ENCODE results near the gene HDAC10.

The HDAC10 gene

DNA sequence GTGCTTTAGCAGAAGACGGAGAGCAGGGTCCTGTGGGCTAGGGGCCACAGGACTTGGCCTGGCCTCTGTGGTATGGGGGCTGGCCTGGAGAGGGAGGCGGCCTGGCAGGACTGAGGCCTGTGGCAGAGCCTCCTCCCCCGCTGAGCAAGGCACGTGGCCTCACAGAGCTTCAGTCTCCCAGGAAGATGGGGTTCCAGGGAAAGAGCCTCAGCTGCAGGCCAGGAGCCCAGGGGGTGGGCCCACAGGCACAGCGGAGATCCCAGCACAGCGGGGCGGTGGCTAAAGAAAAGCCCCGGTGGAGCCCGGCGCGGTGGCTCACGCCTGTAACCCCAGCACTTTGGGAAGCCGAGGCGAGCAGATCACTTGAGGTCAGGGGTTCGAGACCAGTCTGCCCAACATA is 8.2 kb upstream of the HDAC10 start:
- no peak for TF ChIP-seq CTCF (IDR thresholded peaks at IDR 0.05; ENCODE audit: control insufficient read depth, insufficient read depth, low read depth, low read length, missing control alignments)
- DNase-seq (ENCODE audit: low read depth): no peak
- no peak overlapping the region for H3K4me3 ChIP-seq (ENCODE audit: control insufficient read depth, low read depth, low read length)

GRCh38 chr22:50258361-50259292 is 7.6 kb upstream of the HDAC10 start:
- no peak for DNase-seq (ENCODE audit: low read depth)
- no peak overlapping the region for H3K4me3 ChIP-seq (ENCODE audit: control insufficient read depth, low read depth, low read length)
- TF ChIP-seq CTCF (IDR thresholded peaks at IDR 0.05; ENCODE audit: control insufficient read depth, insufficient read depth, low read depth, low read length, missing control alignments): no peak

GRCh38 chr22:50257451-50258360 is 6.6 kb upstream of the HDAC10 start:
- no peak for DNase-seq (ENCODE audit: low read depth)
- TF ChIP-seq CTCF (IDR thresholded peaks at IDR 0.05; ENCODE audit: control insufficient read depth, insufficient read depth, low read depth, low read length, missing control alignments): no peak
- H3K4me3 ChIP-seq (ENCODE audit: control insufficient read depth, low read depth, low read length): no peak overlapping the region

DNA sequence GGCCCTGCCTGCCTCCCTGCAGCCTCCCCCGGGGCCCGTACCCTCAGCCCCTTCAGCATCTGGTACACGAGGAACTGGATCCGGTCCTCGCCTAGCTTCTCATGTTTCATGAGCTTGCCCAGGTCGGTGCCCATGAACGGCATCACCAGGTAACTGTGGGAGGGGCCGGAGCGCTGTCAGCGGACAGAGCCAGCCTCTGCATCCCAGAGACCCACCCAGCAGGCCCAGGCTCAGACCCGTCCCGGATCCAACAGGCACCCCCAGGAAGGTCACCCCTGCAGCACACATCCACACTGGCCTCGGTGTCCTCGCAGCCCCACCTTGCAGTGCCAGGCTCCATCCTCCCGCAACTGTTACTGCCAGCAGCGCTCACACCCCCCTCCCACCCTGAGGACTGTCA is 6.0 kb upstream of the HDAC10 start:
- TF ChIP-seq CTCF (IDR thresholded peaks at IDR 0.05; ENCODE audit: control insufficient read depth, insufficient read depth, low read depth, low read length, missing control alignments): no peak
- DNase-seq (ENCODE audit: low read depth): no peak
- no peak overlapping the region for H3K4me3 ChIP-seq (ENCODE audit: control insufficient read depth, low read depth, low read length)

DNA sequence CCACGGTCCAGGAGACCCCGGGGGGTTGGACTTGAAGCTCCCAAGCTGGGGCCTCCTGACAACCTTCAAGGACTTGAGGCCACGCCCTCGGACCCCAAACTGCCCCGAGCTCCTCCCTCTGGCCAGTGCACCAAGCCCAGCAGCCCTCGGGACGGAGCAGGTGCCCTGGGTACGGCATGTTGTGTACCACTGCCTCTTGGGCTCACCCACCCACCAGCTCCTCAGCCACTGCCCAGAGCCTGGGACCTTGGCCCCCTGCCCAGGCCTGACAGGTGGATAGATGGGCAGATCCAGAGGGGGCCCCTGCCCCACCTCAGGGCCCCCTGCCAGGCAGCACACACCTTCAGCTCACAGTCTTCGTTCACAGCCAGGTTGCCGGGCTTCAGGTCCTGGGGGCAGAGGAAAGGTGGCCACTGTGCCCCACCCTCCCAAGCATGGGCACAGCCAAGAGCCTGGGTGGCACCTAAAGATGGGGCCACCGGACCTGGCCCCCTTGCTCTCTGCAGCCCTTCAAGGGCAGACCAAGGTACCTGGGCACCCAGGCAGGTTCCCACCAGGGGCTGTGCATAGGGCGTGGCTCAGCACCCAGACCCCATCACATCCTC is 5.3 kb upstream of the HDAC10 start:
- no peak overlapping the region for H3K4me3 ChIP-seq (ENCODE audit: control insufficient read depth, low read depth, low read length)
- DNase-seq (ENCODE audit: low read depth): no peak
- no peak for TF ChIP-seq CTCF (IDR thresholded peaks at IDR 0.05; ENCODE audit: control insufficient read depth, insufficient read depth, low read depth, low read length, missing control alignments)

DNA sequence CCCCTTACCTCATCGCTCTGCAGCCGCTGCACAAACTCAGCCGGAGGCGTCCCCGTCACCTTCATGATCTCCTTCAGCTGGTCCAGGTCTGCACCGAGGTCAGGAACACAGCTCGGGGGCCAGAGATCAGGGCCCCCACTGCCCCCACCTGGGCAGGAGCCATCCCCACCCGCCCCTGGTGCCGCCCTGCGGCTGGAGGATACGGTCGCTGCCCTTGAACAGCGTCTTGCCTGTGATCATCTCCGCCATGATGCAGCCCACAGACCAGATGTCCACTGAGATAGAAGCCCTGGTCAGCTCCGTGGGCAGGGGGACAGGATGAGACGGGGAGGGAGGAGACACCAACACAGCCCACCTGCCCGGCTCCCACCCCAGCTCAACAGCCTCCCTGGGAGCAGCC is 4.5 kb upstream of the HDAC10 start:
- no peak for TF ChIP-seq CTCF (IDR thresholded peaks at IDR 0.05; ENCODE audit: control insufficient read depth, insufficient read depth, low read depth, low read length, missing control alignments)
- H3K4me3 ChIP-seq (ENCODE audit: control insufficient read depth, low read depth, low read length): no peak overlapping the region
- DNase-seq (ENCODE audit: low read depth): no peak

Data from AG09309 (cell line).